Measurements from ENCODE around the gene GRB10. TPM values are rescaled to one million over a fixed set of nuclear protein-coding genes. Genes with fewer than 3 reads are reported as not detected.

GRB10 gene
- total RNA-seq, 2 experiments from 2014 or later, result 5.9 to 8.4 TPM

DNA sequence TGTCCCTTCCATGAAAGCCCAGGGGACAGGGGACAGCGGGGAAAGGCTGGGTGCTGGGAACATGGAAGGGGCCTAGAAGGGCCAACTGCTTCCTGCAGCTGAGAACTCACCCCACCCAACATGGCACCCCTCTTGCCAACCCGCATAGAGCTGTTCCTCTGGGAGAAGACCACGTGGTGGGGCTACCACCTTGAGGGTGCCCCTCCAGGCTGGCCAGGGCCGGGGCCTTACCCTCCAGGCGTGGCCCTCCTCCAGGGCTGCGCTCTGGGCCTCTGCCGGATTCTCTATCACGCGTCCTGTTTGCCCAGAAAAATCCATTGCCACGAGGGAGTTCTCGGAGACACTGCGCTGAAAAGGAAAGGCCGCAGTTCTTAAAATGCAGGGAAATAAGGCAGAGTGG is 177.6 kb downstream of the GRB10 start:
- ATAC-seq (ENCODE audit: poor library complexity), result no peak
- Histone ChIP-seq H3K9me3 (ENCODE audit: control insufficient read depth in 1 of 2, insufficient read depth in 1 of 2, low read length in 2 of 2) (peaks cover 5 to 11% of the 10 kb centered on the region in 2 experiments), H3K4me3 (ENCODE audit: low read length) (no peak overlapping the region), H3K36me3 (ENCODE audit: insufficient read depth, low read length) (peaks cover 6% of the 10 kb centered on the region), H3K27ac (ENCODE audit: low read depth in 1 of 2, low read length in 2 of 2) (no peak overlapping the region), H3K4me1 (ENCODE audit: insufficient read depth, low read length) (peaks cover 18% of the 10 kb centered on the region), H3K27me3 (ENCODE audit: control insufficient read depth in 1 of 2, insufficient read depth in 2 of 2, low read length in 2 of 2) (no peaks in the 10 kb centered on the region)
- POLR2A ChIA-PET, result no interaction called here
- intact Hi-C loops (cut with DNase I, micrococcal nuclease), result no loop called here
- Mint-ChIP-seq H3K4me1 (ENCODE audit: low read depth) (peaks cover 21% of the 10 kb centered on the region), H3K4me3 (no peak overlapping the region), H3K36me3 (ENCODE audit: low read depth) (peaks cover 19% of the 10 kb centered on the region), H3K9me3 (peaks cover 5% of the 10 kb centered on the region), H3K27ac (no peak overlapping the region), H3K27me3 (no peaks in the 10 kb centered on the region)
- CTCF ChIA-PET, result no interaction called here
- TF ChIP-seq, protein P1, sequence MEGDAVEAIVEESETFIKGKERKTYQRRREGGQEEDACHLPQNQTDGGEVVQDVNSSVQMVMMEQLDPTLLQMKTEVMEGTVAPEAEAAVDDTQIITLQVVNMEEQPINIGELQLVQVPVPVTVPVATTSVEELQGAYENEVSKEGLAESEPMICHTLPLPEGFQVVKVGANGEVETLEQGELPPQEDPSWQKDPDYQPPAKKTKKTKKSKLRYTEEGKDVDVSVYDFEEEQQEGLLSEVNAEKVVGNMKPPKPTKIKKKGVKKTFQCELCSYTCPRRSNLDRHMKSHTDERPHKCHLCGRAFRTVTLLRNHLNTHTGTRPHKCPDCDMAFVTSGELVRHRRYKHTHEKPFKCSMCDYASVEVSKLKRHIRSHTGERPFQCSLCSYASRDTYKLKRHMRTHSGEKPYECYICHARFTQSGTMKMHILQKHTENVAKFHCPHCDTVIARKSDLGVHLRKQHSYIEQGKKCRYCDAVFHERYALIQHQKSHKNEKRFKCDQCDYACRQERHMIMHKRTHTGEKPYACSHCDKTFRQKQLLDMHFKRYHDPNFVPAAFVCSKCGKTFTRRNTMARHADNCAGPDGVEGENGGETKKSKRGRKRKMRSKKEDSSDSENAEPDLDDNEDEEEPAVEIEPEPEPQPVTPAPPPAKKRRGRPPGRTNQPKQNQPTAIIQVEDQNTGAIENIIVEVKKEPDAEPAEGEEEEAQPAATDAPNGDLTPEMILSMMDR (IDR thresholded peaks at IDR 0.05), result no peak
- DNase-seq, result no peak

DNA sequence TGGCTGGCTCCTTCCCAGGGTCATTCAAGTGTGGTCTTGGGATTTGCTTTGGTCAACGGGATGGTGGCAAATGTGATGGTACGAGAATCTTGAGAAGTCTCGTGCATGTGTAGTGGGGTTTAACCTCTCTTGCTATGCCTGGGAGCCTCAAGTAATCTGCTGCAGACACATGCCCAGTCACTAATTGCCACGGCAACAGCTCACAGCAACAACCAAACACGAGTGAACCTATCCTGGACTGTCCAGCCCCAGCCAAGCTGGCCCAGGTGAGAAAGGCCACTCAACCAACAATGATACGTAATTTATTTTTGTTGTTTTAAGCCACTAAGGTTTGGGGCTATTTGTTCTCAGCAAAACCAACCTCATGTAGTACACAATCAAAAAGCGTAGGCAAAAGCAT is 179.4 kb downstream of the GRB10 start:
- intact Hi-C loops (cut with DNase I, micrococcal nuclease), result no loop called here
- H3K27me3 Mint-ChIP-seq, result no peaks in the 10 kb centered on the region
- Histone ChIP-seq H3K36me3 (ENCODE audit: insufficient read depth, low read length) (peaks cover 6% of the 10 kb centered on the region), H3K9me3 (ENCODE audit: control insufficient read depth in 1 of 2, insufficient read depth in 1 of 2, low read length in 2 of 2) (peaks cover 0 to 3% of the 10 kb centered on the region in 2 experiments), H3K27me3 (ENCODE audit: control insufficient read depth in 1 of 2, insufficient read depth in 2 of 2, low read length in 2 of 2) (no peaks in the 10 kb centered on the region), H3K4me3 (ENCODE audit: low read length) (no peak overlapping the region), H3K4me1 (ENCODE audit: insufficient read depth, low read length) (peaks cover 11% of the 10 kb centered on the region), H3K27ac (ENCODE audit: low read depth in 1 of 2, low read length in 2 of 2) (no peak overlapping the region)
- H3K36me3 Mint-ChIP-seq (ENCODE audit: low read depth), result peaks cover 14% of the 10 kb centered on the region
- TF ChIP-seq, protein P1 (IDR thresholded peaks at IDR 0.05), result no peak
- H3K4me3 Mint-ChIP-seq, result no peak overlapping the region
- ChIA-PET CTCF (no interaction called here), POLR2A (no interaction called here)
- no peak overlapping the region for H3K27ac Mint-ChIP-seq
- peaks cover 10% of the 10 kb centered on the region for H3K4me1 Mint-ChIP-seq (ENCODE audit: low read depth)
- H3K9me3 Mint-ChIP-seq, result peaks cover 5% of the 10 kb centered on the region
- DNase-seq, result no peak
- no peak for ATAC-seq (ENCODE audit: poor library complexity)

DNA sequence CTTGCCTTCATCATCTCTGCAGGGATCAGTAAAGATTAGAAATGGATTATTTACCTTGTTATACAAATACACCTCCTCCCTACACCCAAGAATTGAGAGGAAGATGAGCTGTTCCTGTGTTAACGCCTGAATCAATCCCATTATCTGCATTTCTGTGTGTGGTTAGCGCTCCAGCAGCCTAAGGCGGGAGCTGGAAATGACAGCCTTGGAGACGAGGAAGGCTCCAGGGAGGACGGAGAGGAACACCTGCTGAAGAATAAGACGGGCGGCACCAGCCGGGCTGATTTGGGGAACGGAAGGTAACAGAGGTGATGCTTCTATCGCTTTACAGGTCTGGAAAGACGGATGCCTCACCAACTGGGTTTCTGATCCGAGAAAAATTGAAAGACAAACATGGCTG is 183.3 kb downstream of the GRB10 start:
- Mint-ChIP-seq H3K4me3 (no peak overlapping the region), H3K4me1 (ENCODE audit: low read depth) (peaks cover 9% of the 10 kb centered on the region), H3K27me3 (no peaks in the 10 kb centered on the region), H3K36me3 (ENCODE audit: low read depth) (peaks cover 6% of the 10 kb centered on the region), H3K27ac (no peak overlapping the region), H3K9me3 (no peaks in the 10 kb centered on the region)
- DNase-seq (no peak), ATAC-seq (ENCODE audit: poor library complexity) (no peak)
- CTCF ChIA-PET, result no interaction called here
- intact Hi-C loops (cut with DNase I, micrococcal nuclease), result loop anchor here in 1 of 2 experiments (5.0 kb wide), 1 partner anchor 78 kb away; no protein-coding TSS in a partner anchor
- Histone ChIP-seq H3K36me3 (ENCODE audit: insufficient read depth, low read length) (no peaks in the 10 kb centered on the region), H3K27ac (ENCODE audit: low read depth in 1 of 2, low read length in 2 of 2) (no peak overlapping the region), H3K27me3 (ENCODE audit: control insufficient read depth in 1 of 2, insufficient read depth in 2 of 2, low read length in 2 of 2) (no peaks in the 10 kb centered on the region), H3K4me1 (ENCODE audit: insufficient read depth, low read length) (peaks cover 5% of the 10 kb centered on the region), H3K4me3 (ENCODE audit: low read length) (no peak overlapping the region), H3K9me3 (ENCODE audit: control insufficient read depth in 1 of 2, insufficient read depth in 1 of 2, low read length in 2 of 2) (no peaks in the 10 kb centered on the region)
- POLR2A ChIA-PET, result no interaction called here
- TF ChIP-seq, protein P1 (IDR thresholded peaks at IDR 0.05), result no peak
